HG03097 (cell line): ENCODE results near the gene MALRD1.
"Not testable (repeated sequence)": the region's sequence is repeated elsewhere in the genome, so short reads cannot be mapped to it uniquely, and the experiment has no call there.

Source experiments
- ATAC-seq: cut with Tn5 transposase; IDR thresholded peaks from one replicate; pipeline ENCODE4 v1.9.1; 2021; ENCODE audit not compliant: unreplicated experiment, low FRiP score

The MALRD1 gene

DNA sequence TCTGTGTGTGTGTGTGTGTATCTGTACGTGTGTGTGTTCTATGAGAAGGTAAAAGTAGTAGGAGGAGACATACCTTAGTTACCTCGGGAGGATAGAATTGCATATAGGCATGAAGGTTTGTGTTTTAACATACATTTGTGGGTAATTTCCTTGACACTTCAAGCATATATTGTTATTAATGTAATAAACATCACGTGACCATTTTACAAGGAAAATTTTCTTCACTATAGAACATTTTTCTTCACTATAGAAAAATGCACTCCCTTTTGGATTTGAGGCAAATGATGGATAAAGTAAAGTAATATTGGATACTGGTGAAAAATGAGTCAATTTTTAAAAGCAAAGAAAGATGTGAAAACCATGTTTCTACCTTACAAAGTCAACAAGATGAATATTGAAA lies 640.6 kb downstream of the MALRD1 start:
- ATAC-seq, result no peak

DNA sequence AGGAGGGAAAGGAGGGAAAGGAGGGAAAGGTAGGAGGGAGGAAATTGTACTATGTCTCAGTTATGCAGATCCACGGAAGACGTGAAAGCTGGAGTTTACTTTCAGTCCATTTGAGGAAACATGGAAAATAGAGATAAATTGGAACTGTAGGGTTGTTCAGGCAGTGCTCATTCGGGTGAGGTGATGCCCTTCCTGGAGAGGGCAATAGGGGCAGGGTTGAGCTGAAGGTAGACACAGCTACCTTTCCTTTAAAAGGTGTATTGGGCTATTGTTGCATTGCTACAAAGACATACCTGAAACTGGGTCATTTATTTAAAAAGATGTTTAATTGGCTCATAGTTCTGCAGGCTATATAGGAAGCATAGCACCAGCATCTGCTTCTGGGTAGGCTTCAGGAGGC lies 650.7 kb downstream of the MALRD1 start:
- ATAC-seq, result no peak

GRCh38 chr10:19701427-19702052 lies 652.9 kb downstream of the MALRD1 start:
- no peak for ATAC-seq

DNA sequence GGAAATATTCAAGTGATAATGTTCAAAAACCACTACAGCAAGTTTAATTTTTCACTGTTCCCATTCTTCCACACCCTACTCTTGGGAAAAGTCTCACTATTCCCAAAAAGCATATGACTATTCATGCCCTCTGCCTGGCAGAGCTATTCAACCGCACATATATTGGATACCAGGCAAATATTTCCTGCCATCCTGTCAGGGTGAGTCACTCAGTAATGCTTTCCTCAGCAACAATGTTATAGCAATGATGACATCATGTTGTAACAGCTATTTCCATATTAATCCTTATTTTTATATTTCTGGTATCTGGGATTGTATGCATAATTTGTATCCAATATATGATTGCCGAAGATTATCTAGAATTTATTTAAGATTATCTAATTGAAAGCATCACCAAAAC lies 653.6 kb downstream of the MALRD1 start:
- no peak for ATAC-seq

DNA sequence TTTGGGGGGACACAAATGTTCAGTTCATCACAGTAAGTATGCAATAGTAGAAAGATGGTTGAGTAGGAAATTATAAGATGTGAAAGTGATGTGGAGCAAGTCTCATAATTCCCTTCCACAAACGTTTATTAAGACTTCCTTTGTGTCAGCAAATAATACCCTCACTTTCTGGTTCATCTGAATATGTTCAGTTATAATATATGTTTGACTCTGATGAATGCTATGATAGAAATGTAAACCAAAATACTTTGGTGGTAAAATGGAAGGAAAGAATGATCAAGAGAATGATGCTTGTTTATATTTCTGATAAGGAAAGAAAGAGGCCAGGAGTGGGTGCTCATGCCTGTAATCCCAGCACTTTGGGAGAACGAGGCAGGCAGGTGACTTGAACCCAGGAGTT lies 655.9 kb downstream of the MALRD1 start:
- no peak for ATAC-seq

DNA sequence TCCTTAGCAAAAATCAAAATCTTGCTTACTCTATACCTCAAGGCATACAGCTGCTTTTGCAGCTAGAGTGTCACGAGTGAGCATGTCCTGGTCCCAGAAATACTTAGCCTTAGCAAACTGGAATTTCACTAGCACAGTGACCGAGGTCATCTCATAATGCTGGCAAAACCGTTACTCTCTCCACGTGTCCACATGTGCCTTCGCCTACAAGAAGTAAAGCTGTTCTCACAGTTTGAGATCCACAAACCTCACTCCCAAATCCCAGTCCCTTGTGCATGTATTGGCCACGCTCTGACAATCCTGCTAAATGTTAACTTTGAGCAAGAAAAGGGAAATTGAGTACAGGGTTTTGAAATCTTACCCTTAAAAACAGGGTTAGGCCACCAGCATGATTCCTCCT lies 656.6 kb downstream of the MALRD1 start:
- no peak for ATAC-seq

GRCh38 chr10:19706904-19707303 lies 658.3 kb downstream of the MALRD1 start:
- no peak for ATAC-seq

GRCh38 chr10:19707376-19707775 lies 658.8 kb downstream of the MALRD1 start:
- ATAC-seq, result no peak

DNA sequence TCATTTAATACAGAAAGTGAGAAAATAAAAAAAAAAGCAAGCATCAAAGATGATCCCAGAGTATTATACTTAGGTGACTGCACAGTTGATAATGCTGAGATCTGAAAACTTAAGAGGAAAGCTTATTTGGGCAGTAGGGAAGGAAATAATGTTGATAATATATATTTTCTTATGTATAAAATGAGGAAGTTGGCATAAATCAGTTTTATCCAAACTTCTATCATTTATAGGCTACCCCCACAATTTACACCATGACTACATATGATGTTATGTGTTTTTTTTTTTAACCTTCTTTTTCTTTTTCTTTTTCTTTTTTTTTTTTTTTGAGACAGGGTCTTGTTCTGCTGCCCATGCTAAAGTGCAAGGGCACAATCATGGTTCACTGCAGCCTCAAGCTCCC lies 659.4 kb downstream of the MALRD1 start:
- ATAC-seq, result no peak

DNA sequence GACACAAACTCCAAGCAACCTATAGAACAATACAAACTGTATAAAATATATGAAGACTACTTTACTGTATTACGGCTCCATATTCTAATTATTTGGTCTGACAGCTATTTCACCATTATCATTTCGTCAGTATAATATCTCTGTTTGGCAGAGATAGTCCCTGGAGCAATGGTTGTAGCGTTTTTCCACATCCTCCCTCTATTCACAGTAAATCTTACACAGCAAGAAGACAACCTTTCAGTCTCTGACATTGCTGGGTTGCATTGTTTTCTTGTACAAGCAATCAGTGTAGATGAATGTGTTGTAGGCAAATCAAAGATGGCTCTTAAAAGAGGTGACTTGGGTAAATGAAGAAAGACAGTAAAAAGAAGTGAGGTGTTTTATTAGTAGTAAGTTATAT lies 662.0 kb downstream of the MALRD1 start:
- ATAC-seq, result no peak

DNA sequence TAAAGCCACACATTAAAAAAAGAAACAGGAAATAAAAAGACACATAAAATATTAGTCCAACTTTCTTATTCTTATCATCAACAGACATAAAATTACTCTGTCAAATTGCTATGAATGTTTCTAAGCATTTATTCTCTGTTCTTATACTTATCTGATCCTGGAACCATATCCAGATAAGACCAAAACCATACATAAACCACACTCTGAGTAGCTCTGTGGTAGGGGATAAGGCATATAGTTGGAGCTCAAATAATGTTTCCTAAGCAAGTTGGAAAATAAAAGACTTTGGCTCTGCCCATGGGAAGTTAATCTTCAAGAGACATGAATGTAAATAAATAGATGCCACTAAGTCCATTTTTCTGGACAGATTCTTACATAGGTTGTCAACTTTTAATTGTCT lies 664.6 kb downstream of the MALRD1 start:
- no peak for ATAC-seq

DNA sequence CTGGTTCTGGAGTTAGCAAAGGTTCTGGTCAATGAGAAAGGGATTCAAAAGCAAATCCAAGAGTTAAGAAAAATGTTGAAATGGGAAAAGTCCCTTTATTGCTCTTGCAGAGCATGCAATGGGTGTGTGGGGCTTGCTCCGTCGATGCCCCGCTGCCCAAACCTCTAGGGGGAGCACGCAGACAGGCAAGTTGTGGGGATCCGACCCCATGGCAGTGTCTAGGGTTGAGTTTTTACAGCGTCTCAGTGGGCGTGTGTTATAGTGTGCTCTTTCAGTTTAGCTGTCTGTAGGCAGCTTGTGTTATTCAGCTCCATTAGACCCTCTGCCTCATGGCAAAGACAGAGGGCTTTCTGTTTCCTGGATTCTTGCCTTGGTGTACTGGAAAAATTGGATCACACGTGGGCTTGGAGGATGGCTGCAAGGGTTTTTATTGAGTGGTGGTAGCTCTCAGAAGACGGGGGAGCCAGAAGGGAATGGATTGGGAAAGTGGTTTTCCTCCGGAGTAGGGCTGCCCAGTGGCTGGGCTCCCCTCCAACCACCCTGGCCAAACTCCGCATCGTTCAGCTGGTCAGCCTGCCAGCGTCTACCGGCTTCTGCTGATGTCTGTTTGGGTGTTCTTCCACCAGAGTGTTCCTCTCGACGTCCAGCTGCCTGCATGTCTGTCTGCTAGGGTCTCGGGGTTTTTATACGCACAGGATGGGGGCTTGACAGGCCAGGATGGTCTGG lies 665.4 kb downstream of the MALRD1 start:
- no peak for ATAC-seq

DNA sequence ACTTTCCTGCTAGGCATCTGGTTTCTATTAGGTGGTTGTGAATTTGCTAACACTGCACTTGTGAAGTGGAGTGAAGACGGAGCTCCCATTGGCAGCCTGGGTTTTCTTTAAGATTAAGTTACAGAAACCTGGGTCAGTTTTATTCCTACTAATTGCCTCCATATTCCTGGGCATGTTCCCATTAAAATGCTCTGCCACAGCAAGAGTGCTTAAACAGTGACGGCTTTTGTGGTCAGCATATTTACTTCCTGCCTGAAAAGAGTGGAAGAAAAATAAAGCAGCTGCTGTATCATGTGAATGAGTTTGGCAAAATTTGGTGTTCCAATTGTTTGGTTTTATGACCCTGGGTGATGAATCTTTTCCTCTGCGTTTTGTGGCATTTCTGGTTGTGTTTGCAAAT lies 670.7 kb downstream of the MALRD1 start:
- ATAC-seq, result no peak

GRCh38 chr10:19724287-19724686 lies 675.7 kb downstream of the MALRD1 start:
- ATAC-seq, result no peak

GRCh38 chr10:19728376-19728775 lies 679.8 kb downstream of the MALRD1 start:
- no peak for ATAC-seq

- ATAC-seq, result no peak
These were observed 680.4 kb downstream of the MALRD1 start for GRCh38 chr10:19728964-19729363.

DNA sequence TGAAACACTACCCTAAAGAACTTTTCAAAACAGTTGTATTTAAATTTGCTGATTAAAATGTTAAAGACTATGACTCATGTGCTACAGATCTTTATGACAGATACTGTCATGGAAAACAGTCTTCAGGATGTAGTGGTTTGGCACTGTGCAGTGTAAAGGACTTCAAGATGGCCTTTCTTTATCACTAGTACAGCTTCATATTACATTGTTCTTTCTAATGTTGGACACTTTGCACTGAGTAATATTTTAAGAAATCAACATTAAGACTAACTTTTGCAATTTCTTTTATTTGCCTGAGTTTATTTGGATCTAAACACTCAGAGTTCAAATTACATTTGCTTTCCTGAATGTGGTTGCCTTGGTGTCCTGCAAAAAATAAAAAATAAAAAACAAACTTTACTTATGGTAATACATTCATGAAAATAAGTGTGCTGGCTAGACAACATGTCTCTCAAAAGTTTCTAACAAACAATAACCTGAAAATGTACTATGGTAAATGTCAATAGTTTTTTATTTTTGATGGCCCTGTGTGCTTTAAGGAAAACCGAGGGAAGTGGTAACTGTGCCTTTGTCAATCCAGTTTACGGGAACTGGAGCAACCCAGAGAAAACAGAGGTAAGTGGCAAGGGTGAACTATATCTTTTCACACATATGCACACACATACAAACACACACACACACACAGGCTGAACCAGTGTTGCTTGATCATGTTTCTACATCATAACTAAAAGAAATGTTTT lies 681.7 kb downstream of the MALRD1 start:
- no peak for ATAC-seq

DNA sequence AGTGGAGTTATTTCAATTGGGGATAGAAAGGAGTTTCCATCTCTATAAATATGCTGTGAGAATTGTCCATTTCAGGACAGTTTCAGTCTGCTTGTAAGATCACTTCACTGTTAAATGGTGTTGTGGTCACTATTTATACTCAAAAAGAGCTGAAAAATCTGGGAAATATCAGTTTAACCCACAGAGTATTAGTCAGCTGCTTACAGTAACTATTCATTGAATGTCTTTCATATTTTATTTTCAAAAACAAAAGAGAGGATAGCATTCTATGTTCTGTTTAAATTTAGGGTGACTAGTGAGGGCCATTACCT lies 682.3 kb downstream of the MALRD1 start:
- ATAC-seq, result no peak

GRCh38 chr10:19731560-19731959 lies 683.0 kb downstream of the MALRD1 start:
- ATAC-seq, result no peak

GRCh38 chr10:19738440-19738839 lies 689.8 kb downstream of the MALRD1 start:
- no peak for ATAC-seq

GRCh38 chr10:19739232-19739631 lies 690.6 kb downstream of the MALRD1 start:
- not testable (repeated sequence) for ATAC-seq

DNA sequence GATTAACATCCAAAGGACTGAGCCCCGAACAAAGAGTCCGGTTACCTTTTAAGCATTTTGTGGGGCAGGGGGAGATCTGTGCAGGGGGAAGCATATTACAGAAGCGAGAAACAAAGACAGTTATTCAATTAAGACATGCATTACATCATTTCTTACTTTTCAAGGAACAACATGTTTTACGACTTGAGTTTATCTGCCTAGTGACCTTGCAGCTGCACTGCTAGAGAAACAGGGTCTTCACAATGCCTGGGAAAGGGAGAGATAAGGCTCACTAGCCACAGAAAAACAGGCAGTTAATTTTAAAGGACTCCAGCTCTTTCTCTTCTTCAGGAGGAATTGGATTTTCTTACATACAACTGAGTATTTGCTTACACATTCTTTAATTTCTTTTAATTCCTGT lies 693.5 kb downstream of the MALRD1 start:
- not testable (repeated sequence) for ATAC-seq
